GM21717 (cell line): Measurements from ENCODE around the gene SAMM50.
A peak's percentile ranks its signal among the peaks of the same experiment; 100 is the strongest.

Source experiments
- ATAC-seq: cut with Tn5 transposase; IDR thresholded peaks from one replicate; pipeline ENCODE4 v1.9.1; 2021; ENCODE audit warnings: mild to moderate bottlenecking, moderate library complexity; ENCODE audit not compliant: unreplicated experiment

Gene SAMM50

GRCh38 chr22:43955040-43955882 lies at the start of gene SAMM50:
Gene SAMM50, plus strand, starts transcription at chr22:43955442. Its CDS starts 136 bp downstream, at chr22:43955578.
- ATAC-seq = peak; percentile 85

DNA sequence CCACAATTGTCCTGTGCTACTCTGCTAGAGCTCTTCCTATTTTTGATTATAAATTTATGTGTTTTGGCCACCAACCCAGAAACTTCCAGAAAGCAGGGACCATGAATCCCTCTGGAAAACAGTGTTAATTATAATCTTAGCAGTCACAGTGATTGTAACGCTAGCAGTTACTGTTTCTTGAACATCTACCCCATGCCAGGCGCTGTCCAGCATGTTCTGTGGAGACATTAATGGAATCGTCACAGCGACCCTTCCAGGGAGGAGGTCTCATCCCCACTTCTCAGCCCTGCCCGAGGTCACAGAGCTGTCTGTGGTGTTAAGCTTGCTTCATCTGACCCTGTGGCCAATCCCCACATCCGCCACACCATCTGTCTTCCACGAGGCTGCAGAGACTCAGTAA lies 49.6 kb upstream of the SAMM50 start:
- no peak for ATAC-seq

- ATAC-seq = no peak
Measured at GRCh38 chr22:43909708-43910107, 45.5 kb upstream of the SAMM50 start.

GRCh38 chr22:43910178-43910695 lies 45.0 kb upstream of the SAMM50 start:
- ATAC-seq = no peak

DNA sequence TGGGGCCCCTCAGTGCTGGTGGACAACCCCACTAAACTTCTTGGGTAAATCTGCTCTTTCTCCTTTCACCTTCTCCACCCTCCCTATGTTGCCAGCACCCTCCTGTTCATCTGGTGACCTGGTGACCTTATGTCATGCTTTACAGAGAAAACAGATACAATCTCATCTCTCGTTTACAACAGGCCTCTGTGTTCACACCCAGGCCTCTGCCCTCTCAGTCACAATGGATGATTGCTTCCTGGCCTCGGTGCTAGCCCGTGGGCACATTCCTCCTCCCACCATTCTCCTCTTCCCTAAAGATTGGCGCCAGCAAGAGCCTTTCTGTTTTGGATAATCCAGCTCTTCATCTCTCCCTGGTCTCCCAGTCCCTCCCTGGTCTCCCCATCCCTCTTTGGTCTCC lies 43.9 kb upstream of the SAMM50 start:
- no peak for ATAC-seq

GRCh38 chr22:43917521-43917920 lies 37.7 kb upstream of the SAMM50 start:
- no peak for ATAC-seq

DNA sequence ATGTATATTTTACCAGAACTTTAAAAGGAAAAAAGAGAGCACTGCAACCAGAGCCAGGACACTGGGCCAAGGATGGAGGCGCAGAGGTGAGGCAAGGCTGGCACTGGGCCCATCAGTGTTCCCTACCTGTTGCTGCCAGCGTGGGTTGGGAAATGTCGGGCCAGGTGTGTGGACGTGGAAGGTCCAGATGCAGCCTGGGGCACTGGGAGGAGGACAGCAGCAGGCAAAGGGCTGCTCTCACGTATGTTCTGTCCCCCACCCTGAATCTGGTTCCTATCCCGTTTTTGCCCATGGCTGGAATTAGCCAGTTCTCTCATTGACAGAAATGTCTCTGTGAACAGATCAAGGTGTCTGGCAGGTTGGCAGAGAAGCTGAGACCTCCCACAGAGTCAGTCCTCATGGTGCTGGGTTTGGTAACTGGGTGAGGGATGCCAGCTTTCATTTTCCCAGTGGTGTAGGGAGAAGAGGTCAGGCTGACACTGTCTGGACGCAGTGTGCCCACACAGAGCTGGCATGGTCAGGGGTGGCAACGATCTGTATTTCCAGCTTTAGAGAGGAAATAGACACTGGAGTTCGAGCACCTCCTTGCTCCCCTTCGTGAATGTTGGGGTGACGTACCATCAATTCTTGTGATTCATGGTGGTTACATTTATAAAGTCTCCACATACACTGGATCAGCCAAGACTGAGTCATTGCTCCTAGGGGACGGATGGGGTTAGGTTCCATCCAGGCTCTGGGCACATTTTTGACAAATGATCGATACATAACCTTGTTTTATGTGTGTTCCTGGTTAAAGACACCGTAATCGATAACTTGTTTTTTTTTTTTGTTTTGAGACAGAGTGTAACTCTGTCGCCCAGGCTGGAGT lies 35.9 kb upstream of the SAMM50 start:
- no peak for ATAC-seq

GRCh38 chr22:43921370-43921769 lies 33.9 kb upstream of the SAMM50 start:
- ATAC-seq = no peak

DNA sequence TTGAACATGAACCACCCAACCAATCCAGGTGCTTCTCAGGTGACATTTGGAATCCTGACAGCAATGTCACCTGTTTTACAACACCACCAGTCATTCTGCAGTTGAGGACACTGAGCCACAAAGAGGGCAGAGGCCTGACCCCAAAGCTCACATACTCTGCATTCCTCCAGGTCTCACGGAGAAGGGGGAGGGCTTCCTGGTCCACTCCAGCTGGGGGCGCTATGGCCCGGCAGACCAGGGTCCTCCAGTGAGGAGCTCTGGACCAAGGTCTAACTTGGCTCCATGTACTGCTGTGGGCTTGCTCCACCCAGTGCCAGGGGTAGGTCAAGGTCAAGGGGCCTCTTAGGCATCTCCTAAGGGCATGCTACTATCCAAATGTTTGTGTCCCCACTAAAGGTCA lies 33.1 kb upstream of the SAMM50 start:
- no peak for ATAC-seq

DNA sequence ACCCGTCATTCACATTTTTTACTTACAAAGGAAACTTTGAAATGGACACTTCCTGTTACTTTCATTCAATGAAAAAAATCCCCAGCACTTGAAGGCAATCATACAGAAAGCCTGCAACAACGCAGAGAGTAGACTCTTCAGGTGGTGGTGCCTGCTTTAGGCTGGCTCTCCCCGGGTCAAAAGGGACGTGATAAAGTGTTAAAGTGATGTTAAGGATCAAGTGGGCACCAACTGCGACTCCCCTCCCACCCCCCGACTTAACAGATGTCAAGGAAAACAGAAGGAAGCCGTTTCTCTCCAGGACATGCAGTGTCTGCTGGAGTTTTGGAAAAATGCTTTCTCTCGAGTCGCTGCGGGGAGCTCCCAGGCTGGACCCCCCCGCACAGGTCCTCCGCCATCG lies 32.1 kb upstream of the SAMM50 start:
- ATAC-seq = no peak

GRCh38 chr22:43923631-43924464 lies 31.4 kb upstream of the SAMM50 start, which contains the start of gene PNPLA3:
Gene PNPLA3, plus strand, starts transcription at chr22:43923805. Its CDS starts 107 bp downstream, at chr22:43923912.
- no peak for ATAC-seq

- no peak for ATAC-seq
Measured at GRCh38 chr22:43924877-43925276, 30.4 kb upstream of the SAMM50 start.

- no peak for ATAC-seq
Measured at GRCh38 chr22:43925433-43926348, 29.6 kb upstream of the SAMM50 start.

DNA sequence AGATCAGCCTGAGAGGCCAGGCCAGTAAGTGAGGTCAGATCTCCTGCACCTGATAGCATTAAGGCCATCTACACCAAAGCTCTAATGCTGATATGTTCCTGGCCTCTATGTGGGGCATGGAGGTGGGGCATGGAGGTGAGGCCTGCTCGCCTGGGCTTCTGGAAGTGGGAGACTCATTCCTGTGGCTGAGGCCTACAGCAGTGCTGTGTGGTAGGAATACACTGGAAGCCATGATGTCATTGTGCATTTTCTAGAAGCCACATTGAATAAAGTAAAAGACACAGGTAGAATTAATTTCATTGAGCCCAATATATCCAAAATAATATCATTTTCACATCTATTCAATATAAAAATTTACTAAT lies 28.9 kb upstream of the SAMM50 start:
- no peak for ATAC-seq

GRCh38 chr22:43928468-43928867 lies 26.8 kb upstream of the SAMM50 start:
- no peak for ATAC-seq

DNA sequence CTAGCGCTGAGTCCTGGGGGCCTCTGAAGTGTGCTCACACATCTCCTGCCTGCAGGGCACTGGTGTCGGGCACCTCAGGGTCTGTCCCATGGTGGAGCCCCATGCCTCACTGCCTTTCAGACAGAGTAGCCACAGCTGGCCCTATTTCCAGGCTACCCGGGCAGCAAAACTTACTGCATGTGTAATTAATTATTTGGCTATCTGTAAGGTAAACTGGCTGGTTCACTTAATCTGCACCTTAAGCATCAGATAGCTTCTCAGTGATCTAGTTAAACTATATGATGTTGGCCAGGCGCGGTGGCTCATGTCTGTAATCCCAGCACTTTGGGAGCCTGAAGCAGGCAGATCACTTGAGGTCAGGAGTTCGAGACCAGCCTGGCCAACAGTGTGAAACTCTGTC lies 26.3 kb upstream of the SAMM50 start:
- no peak for ATAC-seq

DNA sequence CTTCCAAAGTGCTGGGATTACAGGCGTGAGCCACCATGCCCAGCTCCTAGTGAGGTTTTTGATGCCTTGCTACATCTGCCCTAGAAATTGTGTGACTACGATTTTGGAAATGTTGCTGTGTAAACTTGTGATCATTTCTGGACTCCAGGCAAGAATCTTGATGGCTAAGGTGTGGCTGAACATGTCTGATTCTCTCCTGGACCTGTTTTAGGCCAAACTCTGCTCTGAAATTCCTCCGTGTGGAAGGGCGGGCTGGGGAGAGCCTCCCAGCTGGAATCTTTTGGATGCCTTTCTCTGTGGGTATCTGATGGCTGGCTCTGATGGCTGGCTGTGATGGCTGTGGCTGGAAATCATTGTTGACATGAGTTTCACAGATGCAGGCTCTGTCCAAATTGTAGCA lies 23.5 kb upstream of the SAMM50 start:
- ATAC-seq = no peak

DNA sequence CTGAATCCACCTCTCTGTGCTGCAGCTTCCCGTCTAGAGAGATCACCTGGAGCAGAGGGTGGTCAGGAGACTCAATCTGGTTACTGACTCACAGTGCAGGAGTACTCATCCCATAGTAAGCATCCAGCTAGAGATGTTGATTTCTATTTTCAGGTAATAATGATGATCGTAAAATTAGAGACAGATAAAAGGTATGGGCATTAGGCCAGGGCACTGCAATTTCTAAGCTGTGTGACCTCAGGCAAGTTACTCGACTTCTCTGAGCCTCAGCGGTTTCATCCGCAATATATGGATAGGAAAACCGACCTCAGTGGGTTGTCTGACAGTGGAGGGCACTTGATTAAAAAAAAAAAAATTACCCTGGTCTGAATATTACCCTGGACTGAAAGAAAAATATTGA lies 13.8 kb upstream of the SAMM50 start:
- no peak for ATAC-seq

GRCh38 chr22:43944670-43945430 lies 10.4 kb upstream of the SAMM50 start:
- ATAC-seq = no peak
